ENCODE results near the gene FAM83C.

The FAM83C gene

GRCh38 chr20:35293303-35294292 is 1.4 kb upstream of the FAM83C start:
- TF ChIP-seq CTCF (conservative IDR thresholded peaks at IDR 0.05; ENCODE audit: control insufficient read depth, insufficient read depth, low read depth, low read length), result no peak
- no peak overlapping the region for H3K4me3 ChIP-seq (ENCODE audit: control insufficient read depth, low read depth, low read length)
- DNase-seq (ENCODE audit: low read depth), result no peak

- no peak for TF ChIP-seq CTCF (conservative IDR thresholded peaks at IDR 0.05; ENCODE audit: control insufficient read depth, insufficient read depth, low read depth, low read length)
- H3K4me3 ChIP-seq (ENCODE audit: control insufficient read depth, low read depth, low read length), result no peak overlapping the region
- no peak for DNase-seq (ENCODE audit: low read depth)
Measured at GRCh38 chr20:35292504-35293285, 470 bp upstream of the FAM83C start.

- no peak overlapping the region for H3K4me3 ChIP-seq (ENCODE audit: control insufficient read depth, low read depth, low read length)
- DNase-seq (ENCODE audit: low read depth), result no peak
- TF ChIP-seq CTCF (conservative IDR thresholded peaks at IDR 0.05; ENCODE audit: control insufficient read depth, insufficient read depth, low read depth, low read length), result no peak
Measured at GRCh38 chr20:35290887-35291417, 1.3 kb downstream of the FAM83C start.

GRCh38 chr20:35290186-35290886 is 1.9 kb downstream of the FAM83C start:
- no peak for TF ChIP-seq CTCF (conservative IDR thresholded peaks at IDR 0.05; ENCODE audit: control insufficient read depth, insufficient read depth, low read depth, low read length)
- DNase-seq (ENCODE audit: low read depth), result no peak
- H3K4me3 ChIP-seq (ENCODE audit: control insufficient read depth, low read depth, low read length), result no peak overlapping the region

GRCh38 chr20:35288325-35289060 is 3.7 kb downstream of the FAM83C start:
- DNase-seq (ENCODE audit: low read depth), result no peak

More at GRCh38 chr20:35288325-35289060, 3.7 kb downstream of the FAM83C start:
- H3K4me3 ChIP-seq (ENCODE audit: control insufficient read depth, low read depth, low read length), result no peak overlapping the region
- TF ChIP-seq CTCF (conservative IDR thresholded peaks at IDR 0.05; ENCODE audit: control insufficient read depth, insufficient read depth, low read depth, low read length), result no peak
